ENCODE measurements around the gene IQSEC1.

GRCh38 chr3:12878141-12878574 lies 195.1 kb downstream of the IQSEC1 start:
- TF ChIP-seq CTCF (IDR thresholded peaks at IDR 0.05) (no peak), POLR2A (IDR thresholded peaks at IDR 0.05) (no peak)

All from breast epithelium (tissue), 3 donors.